Esophagus muscularis mucosa (tissue), 4 donors: ENCODE results near the gene MSH4.

Experiments
- CTCF ChIP-seq, 3 experiments: fragments of 200-600 bp in 2 of 3; fragments of 450-650 bp in 1 of 3; sonication (generic) in 2 of 3; IDR thresholded peaks; one replicate each; pipeline ENCODE4 v1.5.1; 2017 to 2019; ENCODE audit warnings: antibody characterized with exemption in 3 of 3, mild to moderate bottlenecking in 2 of 3, moderate library complexity in 1 of 3
- EP300 ChIP-seq: sonication (generic); formaldehyde crosslinking; IDR thresholded peaks from one replicate; pipeline ENCODE4 v1.6.1; 2017; ENCODE audit warnings: antibody characterized with exemption
- POLR2A ChIP-seq: fragments of 450-650 bp; IDR thresholded peaks from one replicate; pipeline ENCODE4 v1.6.1; 2017; ENCODE audit warnings: antibody characterized with exemption, moderate library complexity, mild to moderate bottlenecking, low read depth
- POLR2AphosphoS5 ChIP-seq, 2 donors: sonication (generic); formaldehyde crosslinking; IDR thresholded peaks; one replicate each; pipeline ENCODE4 v1.6.1; 2017; ENCODE audit warnings: antibody characterized with exemption in 2 of 2

- TF ChIP-seq POLR2A (no peak), POLR2AphosphoS5 (IDR thresholded peaks at IDR 0.05) (no peak), CTCF (IDR thresholded peaks at IDR 0.05) (no peak), EP300 (no peak)
Measured at GRCh38 chr1:75771978-75772377, 24.7 kb upstream of the MSH4 start.
